ENCODE data around the gene ZMYND8. TPM values are rescaled to one million over a fixed set of nuclear protein-coding genes. Genes with fewer than 3 reads are reported as not detected.
A peak's percentile ranks its signal among the peaks of the same experiment; 100 is the strongest.

Gene ZMYND8
- total RNA-seq, 1 donor = 20.3 TPM

DNA sequence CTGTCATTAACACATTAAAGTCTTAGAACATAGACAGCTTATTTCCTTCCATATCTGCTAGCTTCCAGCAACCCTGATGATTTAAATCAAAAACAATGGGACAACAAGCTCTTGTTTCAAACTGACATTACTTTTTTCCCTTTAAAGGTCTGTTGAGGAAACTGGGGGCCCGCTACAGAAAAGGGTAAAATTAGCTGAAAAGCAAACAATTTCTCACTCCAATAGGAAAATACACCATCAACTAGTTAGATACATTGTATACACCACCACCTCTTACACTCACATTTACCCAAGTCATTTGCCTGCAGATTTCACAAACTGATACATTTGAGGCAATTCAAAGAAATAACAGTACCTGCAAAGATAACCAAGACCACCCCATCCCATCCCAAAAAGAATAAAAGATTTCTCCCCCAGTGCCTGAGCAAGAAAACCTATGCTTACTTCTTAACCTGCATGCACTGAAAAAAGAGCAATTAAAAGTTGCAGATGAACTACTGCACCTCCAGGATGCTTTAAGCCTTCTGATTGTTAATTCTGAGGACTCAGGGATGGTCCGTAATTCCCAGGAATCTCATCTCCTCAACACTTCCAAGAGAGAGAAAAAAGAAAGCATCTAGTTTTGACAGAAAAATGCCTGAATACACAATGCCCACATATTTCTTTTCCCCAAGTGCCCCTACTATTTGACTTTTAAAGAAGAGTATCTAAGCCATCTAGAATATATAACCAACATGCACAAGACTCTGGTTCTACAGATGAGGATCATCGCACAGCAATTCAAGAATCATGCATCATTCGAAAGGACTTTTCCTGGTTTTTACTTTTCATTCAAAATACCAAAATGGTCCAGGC is 5.6 kb downstream of the ZMYND8 start:
- no peak for DNase-seq (ENCODE audit: low read depth)
- H3K4me3 ChIP-seq (ENCODE audit: low read depth, low read length) = peak overlapping the region; percentile 2
- TF ChIP-seq CTCF (IDR thresholded peaks at IDR 0.05; ENCODE audit: insufficient read depth, low read depth, low read length) = no peak

GRCh38 chr20:47350181-47350550 is 6.3 kb downstream of the ZMYND8 start:
- TF ChIP-seq CTCF (IDR thresholded peaks at IDR 0.05; ENCODE audit: insufficient read depth, low read depth, low read length) = no peak
- H3K4me3 ChIP-seq (ENCODE audit: low read depth, low read length) = no peak overlapping the region
- DNase-seq (ENCODE audit: low read depth) = no peak

DNA sequence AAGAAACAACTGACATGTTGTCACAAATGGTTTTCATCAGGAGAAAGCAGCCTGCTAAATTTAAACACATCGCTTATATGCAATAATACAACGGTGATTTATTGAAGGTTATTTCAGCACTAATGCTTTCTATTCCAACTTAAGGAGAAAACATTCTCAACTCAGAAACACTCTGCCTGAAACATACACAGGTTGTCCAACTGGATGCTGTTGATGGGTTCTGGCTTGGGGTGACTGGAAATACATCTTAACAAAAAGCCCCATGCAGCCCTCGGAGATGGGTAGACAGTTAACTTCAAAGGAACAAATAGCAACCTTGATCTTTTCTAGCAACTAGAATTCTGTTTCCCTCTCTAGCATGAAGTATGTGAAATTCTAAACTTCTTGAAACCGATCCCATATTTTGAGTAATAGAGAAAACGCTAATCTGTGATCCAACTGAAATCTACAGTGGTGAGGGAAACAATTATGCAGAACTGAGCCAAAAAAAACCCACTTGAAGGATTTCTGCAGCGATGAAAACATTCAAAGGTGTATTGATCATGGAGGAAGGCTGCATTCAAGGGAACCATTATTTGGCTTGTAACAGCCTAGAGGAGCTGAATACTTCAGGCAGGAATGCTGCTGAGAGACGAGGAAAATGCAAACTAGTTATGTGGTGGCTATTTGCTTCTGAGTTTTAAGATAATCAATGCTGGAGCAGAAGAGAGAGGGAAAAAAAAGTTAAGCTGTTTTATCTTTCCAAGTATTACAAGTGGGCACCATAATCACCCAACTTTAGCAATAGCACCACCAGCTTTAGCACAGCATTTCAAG is 6.9 kb downstream of the ZMYND8 start:
- H3K4me3 ChIP-seq (ENCODE audit: low read depth, low read length) = peak overlapping the region; percentile 17
- DNase-seq (ENCODE audit: low read depth) = no peak
- no peak for TF ChIP-seq CTCF (IDR thresholded peaks at IDR 0.05; ENCODE audit: insufficient read depth, low read depth, low read length)

DNA sequence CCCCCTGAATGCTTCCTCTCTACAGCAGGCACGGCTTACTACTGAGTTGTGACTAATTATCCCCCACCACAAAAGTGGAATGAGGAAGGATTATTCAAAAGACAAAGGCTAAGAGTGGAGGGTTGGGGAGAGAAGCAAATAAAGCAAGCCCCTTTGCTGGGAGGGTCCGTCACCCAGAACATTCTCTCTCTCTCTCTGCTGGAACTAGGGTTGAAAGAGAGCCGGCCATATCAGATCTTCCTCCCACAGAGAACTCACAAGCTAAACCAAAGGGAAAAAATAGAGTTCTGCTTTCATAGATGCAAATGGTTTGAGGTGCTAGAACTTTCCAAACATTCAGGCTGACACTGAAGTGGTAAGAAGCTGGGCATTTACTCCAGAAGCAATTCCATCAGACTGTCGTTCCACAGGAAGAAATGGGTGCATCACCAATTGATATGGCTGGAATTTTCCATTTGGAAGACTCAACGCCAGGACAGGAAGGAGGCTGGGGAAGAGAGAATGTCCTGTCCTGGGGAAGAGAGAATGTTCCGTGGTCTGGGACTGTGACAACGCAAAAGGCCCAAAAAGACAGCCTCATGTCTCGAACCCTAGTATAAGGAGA is 7.9 kb downstream of the ZMYND8 start:
- peak; percentile 40 for DNase-seq (ENCODE audit: low read depth)
- TF ChIP-seq CTCF (IDR thresholded peaks at IDR 0.05; ENCODE audit: insufficient read depth, low read depth, low read length) = no peak
- no peak overlapping the region for H3K4me3 ChIP-seq (ENCODE audit: low read depth, low read length)

DNA sequence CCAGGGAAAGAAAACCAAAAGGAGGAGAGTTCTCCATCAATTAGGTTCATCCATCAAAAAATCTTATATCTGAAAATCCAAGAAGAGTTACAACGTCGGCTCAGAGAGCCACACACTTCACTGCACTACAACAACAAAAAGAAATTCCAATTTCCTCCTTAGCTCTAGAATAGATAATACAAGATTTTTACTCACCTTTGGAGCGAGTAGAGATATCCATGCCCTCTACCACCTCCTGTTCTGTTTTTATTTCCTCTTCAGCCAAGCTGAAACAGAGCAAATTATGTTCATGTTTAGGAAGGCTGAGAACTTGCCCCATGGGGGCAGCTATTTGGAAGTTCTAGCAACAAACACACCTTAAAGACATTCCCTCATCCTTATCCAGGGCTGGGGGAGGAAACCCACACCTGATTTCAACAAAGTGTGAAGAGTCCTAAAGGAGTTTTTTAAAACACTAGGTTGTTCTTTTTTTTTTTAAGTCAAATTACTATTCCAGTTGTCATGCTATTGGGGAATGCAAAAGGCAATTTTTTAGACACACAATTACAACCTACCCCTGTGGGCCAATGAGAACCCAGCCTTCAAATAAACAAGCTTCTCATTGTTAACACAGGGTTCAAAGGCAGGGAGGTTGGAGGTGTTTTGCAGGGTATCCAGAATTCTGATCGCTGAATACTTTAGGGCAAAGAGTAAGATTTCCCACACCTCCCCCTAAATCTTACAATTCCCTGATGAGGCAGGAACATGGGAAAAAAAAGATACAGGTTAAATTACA is 8.7 kb downstream of the ZMYND8 start:
- no peak for TF ChIP-seq CTCF (IDR thresholded peaks at IDR 0.05; ENCODE audit: insufficient read depth, low read depth, low read length)
- H3K4me3 ChIP-seq (ENCODE audit: low read depth, low read length) = no peak overlapping the region
- DNase-seq (ENCODE audit: low read depth) = no peak

- TF ChIP-seq CTCF (IDR thresholded peaks at IDR 0.05; ENCODE audit: insufficient read depth, low read depth, low read length) = no peak
- no peak overlapping the region for H3K4me3 ChIP-seq (ENCODE audit: low read depth, low read length)
- no peak for DNase-seq (ENCODE audit: low read depth)
Observed at GRCh38 chr20:47346172-47346571, 10.3 kb downstream of the ZMYND8 start.

All from fibroblast of villous mesenchyme (primary cell).